ENCODE data around the gene UBALD2. TPM values are rescaled to one million over a fixed set of nuclear protein-coding genes. Genes with fewer than 3 reads are reported as not detected.
"Not testable (repeated sequence)": the region's sequence is repeated elsewhere in the genome, so short reads cannot be mapped to it uniquely, and the experiment has no call there.

The UBALD2 gene
- polyA plus RNA-seq, 1 donor, result 27.3 TPM

DNA sequence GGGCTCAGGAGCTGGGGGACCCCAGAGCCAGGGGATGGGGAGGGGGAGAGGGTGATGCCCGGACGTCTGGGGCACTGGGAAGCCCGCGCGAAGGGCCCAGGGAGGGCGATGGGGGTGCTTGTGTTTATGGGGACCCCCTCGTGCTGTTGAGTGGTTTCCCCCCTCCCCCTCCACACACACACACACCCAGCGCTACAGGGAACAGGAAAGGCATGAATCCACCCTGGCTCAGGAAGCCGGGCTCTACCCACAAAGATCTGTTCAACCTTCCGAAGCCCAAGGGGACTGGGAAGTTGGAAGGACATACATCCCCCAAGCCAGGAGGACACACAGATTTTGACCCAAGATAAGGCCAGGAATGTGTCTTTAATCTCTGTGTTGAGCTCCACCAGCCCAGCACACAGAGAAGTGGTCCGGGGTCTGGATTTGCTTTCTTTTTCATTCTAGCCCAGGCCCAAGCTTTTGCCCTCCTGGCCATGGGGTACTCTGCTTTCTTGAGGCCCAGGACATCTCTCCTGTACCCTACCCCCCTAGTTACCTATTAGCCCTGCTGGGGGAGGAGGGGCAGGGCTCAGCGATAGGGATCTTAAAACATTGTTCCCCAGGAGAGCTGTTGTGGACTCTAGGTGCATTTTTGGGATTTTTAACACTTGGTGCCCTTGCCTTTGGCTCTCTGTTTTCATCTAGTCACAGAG is 1.2 kb downstream of the UBALD2 start:
- DNase-seq, result no peak

DNA sequence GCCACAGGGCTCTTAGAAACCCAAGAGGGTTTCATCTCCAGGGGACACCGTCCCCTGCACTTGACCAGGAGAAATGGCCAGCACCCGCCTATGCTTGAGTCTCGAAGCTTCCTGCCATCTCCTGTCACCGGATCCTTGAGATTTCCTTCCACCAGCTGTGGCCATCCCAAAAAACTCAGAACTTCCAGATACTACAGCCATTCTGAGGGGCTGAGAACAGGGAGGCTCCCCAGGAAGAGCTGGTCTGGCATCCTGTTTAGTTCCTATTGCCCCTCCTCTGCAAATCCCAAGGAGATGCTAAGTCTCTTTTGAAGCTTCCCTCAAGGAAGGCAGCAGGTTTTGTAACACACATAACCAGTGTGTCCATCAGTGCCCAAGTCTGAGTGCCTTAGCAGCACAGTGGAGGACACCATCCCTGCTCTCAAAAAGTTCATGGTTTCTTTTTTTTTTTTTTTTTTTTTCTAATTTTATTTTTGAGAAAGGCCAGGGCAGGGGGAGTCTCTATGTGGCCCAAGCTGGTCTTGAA is 2.0 kb downstream of the UBALD2 start:
- no peak for DNase-seq

DNA sequence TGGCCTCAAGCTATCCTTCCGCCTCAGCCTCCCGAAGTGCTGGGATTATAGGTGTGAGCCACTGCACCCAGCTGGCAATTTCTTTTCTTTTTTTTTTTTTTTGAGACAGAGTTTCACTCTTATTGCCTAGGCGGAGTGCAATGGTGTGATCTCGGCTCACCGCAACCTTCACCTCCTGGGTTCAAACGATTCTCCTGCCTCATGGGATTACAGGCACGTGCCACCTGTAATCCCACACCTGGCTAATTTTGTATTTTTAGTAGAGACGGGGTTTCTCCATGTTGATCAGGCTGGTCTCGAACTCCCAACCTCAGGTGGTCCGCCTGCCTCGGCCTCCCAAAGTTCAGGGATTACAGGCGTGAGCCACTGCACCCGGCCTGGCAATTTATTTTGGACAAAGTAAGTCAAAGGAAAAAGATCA is 2.4 kb downstream of the UBALD2 start:
- DNase-seq, result not testable (repeated sequence)

DNA sequence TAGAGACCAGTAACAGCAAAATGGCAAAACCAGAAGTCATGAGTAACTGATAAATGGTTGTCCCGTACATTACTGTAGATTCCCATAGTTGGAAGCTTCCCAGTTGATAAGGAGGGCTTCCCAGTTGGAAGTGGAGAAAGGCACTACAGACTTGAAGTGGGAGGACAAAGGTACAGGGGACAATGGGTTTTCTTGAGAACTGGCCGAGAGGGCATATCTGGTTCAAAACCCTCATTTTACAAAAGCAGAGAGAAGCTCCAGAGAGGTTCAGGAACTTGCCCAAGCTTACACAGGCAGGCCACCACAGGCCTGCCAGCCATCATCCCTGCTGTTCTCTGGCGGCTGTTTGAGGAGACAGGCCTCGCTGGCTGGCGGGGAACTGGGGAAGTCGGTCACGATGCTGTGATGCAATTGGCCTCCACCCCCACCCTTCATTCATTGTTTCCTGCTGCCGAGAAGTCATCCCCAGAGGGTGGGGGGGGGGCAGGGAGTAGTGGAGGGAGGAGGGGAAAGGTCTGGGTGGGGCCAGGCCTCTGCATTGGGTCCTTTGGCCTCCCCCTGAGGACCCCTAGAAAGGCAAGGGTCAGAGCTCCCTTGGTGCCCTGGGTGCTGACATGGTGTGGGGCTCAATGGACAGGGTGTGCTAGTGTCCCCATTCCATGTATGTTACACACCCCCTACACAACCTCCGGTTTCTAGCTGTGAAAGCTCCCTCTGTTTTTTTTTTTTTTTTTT is 3.0 kb downstream of the UBALD2 start:
- DNase-seq, result no peak

DNA sequence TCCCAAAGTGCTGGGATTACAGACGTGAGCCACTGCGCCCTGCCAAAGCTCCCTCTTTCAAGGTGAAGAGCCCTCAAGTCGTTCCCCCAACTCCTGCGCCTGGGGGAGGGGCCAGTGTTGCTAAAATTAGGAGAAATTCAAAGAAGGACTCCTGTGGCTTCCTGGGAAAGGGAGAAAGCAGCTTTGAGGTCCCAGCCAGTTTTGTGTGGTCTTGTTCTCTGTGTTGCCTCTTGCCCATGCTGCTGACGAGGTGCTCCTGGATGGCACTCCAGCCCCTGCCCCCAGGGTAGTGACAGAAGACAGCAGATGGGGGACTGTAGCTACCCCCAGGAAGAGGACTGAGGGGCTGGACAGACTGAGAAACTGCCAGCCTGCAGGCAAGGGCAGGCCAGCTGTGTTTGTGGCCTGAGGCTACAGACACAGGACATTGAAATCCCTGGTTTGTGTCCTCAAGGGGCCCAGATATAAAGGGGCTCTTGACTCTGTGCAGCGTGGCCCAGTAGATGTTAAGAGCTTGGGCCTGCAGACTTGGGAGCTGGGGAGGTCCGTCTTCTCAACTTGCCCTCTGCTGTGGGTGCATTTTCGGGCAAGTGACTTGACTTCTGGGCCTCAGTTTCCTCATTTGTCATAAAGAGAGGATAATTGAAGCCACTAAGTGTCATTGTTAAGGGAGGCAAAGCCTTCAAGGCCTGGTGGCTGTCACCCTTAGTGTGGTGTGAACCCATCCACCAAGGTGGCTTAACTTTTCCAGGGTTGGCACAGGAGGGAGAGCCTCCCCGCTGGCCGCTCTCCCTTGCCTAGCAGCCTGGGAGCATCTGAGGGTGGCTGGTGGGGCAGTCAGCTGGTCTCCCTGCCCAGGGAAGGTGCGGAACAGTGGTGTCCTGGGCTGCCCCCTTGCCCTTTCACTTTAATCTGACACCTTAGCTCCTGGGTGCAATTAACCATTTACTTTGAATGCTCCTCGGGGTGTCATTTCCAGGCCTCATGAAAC is 4.1 kb downstream of the UBALD2 start:
- no peak for DNase-seq

DNA sequence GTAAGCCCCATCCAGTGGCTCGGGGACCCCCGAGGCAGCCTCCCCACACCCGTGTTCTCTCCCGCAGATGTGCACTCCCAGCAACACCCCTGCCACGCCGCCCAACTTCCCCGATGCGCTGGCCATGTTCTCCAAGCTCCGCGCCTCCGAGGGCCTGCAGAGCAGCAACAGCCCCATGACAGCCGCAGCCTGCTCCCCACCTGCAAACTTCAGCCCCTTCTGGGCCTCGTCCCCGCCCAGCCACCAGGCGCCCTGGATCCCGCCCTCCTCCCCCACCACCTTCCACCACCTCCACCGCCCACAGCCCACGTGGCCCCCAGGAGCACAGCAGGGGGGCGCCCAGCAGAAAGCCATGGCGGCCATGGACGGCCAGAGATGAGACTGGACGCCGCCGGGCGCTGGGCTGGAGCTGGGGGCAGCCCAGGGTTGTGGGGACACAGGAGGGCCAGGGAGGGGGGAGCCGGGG is 5.0 kb downstream of the UBALD2 start:
- DNase-seq, result no peak

DNA sequence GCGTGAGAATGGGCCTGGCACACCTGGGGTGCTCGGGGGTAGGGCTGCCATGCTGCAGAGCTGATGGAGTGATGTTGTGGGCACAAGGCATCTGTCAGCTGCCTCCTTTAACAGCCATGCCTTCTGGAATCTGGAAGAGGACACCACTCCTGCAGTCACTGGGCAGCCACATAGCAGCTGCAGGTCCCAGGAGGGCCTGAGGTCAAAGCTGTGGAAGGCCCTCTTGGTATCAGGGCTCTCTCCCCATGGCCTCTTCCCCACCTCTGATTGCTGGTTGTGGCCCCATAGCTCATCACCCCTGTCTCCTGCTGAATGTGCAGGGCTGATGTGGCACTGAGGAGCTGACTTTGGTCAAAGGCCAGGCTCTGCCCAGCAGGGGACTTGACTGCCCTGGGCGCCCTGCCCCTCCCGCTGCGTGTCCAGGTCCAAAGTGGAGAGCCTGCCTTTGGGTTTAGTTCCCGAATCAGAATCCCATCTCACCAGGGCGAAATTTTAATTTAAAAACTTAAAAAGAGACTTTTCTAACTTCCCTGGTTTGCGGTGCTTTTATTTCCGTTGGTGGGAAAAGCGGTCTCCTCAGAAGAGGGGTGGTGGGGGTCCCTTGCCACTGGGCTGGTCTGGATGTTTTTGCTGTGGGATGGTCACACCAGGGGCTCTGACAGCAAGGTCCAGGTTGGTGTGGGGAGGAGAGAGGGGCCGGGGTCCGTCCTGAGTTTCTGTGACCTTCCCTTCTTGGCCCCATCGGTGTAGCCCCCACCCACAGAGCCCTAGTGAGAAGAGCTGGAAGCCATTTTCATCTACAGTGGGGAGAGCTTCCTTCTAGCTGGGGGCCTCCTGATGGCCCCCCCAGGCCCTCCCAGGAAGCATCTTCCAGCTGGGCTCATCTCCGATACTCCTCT is 5.9 kb downstream of the UBALD2 start:
- DNase-seq, result no peak

DNA sequence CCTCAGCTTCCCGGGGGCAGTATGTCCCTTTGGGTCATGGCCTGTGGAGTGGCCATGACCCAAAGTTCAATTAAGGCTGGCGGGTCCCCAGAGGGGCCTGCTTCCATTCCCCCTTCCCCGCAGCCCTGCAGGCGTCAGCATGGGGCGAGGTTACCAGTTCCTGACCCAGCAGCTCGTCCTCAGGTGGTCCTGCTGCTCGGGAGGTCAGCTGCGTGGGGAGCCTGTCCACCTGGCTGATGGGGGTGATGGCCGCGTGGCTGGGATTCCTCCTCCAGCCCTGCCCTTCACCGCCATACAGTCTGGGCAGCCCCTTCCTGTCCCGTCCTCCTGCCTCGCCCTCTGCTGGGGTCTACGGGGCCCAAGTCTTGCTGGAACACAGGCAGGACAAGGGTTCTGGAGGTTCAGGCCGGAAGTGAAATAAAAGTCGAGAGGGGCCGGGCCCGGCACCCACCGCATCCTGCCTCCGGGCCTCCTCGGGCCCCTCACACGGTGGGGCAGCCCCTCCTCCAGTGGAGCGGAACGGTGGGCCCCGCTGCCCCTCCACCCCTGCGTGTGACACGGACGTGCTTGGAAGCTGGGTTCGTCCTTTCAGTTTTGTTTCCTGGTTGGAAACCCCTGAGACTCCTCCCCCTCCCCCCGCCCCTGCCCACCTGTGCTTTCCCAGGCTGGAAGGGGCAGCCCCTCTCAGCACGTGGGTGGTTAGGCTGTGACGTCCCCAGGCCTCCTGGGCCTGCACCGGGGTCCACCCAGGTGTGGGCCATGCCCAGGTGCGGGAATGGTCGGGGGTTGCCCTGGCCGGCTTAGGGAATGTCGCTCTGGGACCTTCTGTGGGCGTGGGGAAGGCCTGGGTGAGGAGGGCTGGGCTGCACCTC is 6.8 kb downstream of the UBALD2 start:
- DNase-seq, result no peak

DNA sequence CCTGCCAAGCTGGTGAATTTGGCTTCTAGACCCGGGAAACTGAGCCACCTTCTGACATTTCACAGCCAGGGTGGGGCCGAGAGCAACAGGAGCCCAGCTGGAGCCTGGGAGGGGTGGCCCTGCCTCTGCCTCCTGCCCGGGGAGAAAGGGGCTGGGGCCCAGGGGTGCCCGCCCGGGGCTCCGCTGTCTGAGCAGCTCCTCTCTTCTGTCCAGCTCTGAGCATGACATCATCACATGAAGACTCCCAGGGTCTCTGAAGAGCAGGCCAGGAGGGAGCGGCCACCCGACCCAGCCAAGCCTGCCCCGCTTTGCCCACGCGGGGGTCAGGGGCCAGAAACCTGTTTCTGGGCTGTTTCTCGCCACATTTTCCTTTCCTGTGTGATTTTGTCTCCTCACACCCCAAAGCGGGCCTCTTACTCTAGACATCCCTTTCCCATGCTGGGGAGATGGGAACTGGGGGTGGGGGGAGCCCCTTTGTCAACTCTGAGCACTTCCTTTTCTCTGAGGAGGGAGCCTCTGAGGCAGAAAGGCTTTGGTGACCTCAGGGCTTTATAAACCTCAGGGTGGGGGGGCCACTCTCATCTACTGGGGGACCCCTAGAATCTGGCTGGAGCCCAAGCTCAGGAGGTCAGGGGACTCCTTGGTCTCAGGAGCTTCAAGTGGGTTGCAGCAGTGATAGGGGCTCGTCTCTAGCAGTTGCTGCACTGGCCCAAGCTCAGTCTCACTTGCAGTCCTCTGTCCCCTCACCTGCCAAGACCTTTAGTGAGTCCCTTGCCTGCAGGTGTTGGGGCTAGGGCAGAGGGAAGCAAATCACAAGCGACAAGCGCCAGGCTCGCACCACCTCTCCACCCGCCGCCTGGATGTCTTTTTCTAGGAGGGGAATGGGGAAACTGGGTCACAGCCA is 7.6 kb downstream of the UBALD2 start:
- no peak for DNase-seq

DNA sequence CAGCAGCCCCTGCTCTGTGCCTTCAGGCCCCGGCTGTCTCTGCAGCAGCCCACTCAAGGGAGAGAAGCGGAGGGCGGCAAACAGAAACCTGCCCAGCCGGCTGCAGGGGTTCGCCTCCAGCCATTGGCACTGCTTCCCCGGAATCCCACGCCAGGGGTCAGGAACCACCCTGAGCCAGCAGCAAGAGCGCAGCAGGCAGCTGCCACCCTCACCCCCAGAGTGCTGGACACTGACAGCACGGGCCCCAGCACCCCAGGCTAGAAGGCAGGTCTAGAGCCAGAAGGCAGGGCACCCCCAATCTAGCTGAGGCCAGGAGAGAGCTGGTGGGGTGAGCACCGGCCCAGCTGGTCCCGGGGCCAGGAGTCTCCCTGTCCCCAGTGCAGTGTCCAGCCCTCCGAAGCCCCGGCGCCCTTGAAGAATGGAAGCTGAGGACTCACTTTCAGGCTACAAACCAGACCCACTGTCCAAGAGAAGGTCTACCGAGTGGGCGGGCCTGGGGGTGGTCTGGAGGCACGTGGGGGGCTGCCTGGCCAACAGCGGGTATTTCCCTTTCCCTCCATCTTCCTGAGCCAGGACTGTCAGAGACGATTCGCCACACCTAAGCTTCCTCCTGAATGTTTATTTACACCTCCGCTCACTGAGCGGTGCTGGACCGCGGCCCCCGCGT is 8.4 kb downstream of the UBALD2 start:
- no peak for DNase-seq

DNA sequence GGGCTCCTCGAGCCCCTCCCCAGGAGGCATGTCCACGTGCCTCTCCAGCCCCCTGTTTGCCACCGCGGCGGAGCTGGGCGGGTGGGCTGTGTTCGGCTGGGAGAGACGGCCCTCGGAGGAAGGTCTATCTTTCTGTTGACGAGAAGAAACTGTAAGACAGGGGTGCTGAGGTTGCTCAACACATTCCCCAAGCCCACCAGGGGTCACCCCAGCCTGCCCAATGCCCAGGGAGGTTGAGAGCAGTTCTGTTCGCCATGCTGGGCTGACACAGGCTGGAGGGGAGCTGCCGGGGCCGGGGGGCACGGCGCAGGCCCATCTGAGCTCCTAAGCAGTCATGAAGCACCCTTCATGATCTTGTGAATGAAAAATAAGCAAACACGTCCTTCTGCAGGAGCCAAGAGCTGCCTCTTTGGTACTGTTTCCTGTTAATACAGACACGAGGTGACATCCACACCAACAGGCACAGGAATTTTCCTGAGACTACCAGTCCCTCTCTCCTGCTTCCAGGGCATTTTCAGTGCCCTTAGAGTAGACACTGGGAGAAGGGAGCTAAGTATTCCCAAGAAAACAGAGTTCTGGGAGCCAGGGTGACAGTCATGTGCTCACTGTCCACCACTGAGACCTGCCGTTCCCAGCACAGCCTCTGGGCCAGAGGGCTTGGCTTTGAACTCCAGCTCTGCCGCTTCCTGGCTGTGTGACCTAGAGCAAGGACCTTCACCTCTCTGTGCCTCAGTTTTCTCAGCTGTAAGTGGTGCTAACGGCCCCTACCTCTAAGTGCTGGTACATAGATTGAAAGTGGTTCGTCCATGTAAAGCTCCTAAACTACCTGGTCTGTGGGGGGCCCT is 9.2 kb downstream of the UBALD2 start:
- DNase-seq, result no peak

DNA sequence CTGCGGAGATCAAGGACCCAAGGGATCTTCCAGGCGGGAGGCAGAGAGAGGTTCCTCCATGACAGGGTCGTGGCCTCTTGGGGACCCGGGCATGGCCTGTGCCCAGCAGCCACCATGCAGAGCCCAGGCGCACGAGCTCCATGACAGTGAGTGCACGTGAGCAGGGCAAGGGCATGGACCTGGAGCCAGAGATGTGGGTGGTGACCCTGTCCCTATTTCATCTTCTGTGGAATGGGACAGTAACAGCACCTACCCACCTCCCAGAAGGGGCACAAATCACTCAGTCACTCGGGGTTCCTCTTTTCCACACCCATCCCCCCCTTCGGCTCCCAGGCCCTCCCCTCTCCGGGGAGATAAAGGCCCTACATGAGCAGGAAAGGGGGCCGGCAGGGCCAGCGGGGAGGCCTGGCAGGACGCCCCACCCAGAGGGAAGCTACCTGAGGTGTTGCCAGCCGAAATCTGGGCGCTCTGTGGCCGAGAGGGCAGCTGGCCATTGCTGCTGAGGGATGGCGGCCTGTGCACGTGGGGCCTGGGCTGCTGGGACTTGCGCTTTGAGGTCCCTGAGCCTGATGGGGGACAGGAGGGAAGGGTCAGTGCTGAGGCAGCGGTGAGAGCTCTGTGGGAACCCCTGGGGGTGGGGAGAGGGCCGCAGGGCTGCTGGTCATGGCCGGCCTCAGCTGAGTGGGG is 10.4 kb downstream of the UBALD2 start:
- no peak for DNase-seq

DNA sequence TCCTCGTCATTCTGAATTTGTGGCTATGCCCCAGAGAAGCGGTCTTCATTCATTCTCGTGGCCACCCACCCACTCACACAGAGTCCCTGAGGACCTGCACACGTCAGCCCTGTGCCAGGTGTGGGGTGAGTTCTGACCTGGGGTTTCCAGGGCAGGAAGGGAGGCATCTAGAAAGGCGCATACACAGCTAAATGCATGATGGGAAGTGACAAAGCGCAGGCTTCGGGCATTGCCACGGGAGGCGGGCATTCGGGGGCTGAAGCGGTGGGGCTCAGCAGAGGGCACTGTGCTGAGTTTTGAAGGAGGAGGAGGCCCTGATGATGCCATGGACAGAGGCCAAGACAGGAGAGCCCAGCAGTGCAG is 10.9 kb downstream of the UBALD2 start:
- no peak for DNase-seq

DNA sequence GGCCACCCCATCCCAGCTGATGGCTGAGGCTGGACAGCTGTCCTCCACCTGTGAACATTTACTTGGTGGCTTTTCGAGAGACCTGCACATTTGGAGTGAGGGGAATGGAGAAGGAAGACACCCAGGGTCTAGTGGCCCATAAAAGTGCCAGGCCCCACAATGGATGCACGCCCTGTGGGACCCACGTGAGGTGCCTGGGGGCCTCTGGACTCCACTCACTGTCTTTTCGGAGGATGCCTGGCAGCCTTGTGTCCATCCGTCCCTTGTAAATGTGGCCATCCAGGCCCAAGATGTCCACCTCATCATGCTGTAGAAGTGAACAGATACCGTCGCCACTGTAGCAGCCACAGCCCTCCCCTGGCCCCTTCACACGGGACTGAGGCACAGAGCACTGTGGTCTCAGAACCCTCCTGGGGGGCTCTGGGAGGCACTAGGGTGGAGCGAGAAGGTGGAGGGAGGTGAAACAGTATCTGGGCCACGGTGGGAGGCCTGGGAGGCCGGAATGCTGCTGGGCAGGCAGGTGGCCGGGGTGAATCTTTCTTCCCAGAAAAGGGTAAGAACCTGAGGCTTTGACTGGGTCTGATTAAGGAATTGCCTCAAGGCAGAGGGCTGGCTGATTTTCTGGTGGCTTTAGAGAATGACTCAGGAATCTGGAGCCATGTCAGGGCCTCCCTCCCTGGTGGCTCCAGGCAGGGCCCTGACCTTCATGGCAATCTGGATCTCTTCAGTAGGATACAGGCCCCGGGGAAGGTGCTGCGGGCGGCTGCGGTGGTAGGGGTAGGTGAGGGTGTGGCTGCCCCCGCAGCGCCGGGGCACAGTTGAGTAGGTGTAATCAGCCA is 11.5 kb downstream of the UBALD2 start:
- no peak for DNase-seq

DNA sequence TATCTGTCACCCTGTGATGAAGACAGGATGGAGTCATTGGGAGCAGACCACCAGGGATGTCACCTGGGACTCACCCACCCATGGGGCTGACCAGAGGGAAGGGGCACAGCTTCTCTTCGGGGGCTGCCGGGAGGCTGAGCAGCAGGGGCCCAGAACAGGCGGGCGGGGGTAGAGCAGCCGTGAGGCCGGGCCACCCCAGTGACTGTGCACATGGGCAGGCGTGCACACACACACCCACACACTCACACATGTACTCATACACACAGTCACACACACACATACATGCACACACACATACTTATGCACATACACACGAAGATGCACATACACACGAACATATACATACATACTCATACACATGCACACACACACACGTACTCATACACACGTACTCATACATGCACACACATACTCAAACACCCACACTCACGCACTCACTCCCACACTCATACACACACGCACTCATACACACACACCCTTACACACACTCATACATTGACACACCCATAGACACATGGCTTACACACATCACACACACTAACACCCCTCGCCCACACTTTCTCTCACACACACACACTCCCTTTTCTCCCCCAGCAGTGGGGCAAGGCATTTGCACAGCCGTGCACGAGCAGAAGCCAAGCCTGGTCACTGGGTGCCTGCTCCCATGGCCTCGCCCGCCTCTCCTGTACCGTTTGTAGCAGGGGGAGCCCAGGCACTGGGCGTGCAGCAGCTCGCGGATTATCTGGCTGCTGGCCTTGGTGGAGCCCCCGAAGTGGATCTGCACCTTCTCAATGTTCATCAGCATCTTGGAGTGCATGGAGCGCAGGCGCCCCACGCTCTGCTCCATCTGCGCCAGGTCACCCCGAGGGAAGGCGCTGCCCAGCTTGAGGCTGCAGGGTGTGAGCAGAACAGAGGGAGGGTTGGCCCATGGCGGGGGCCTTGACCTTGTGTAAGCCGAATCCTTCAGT is 12.4 kb downstream of the UBALD2 start:
- DNase-seq, result no peak
